CD1c-positive myeloid dendritic cell (primary cell): ENCODE measurements around the gene KCNC2.
"Not testable (repeated sequence)": the region's sequence is repeated elsewhere in the genome, so short reads cannot be mapped to it uniquely, and the experiment has no call there.

Experiments
- DNase-seq: peaks from one replicate; pipeline ENCODE4 v3.0.0-alpha.2; 2016; ENCODE audit errors: extremely low spot score

KCNC2 gene

GRCh38 chr12:75209812-75210138 is at the start of gene KCNC2:
Gene KCNC2, minus strand, starts transcription at chr12:75209839.
- DNase-seq: no peak

- DNase-seq: no peak
Measured at GRCh38 chr12:75259143-75259542, 49.5 kb upstream of the KCNC2 start.

- DNase-seq: no peak
Measured at GRCh38 chr12:75257510-75257909, 47.9 kb upstream of the KCNC2 start.

- no peak for DNase-seq
Measured at GRCh38 chr12:75245108-75245507, 35.5 kb upstream of the KCNC2 start.

- no peak for DNase-seq
Measured at GRCh38 chr12:75239987-75240386, 30.3 kb upstream of the KCNC2 start.

GRCh38 chr12:75236206-75236605 is 26.6 kb upstream of the KCNC2 start:
- no peak for DNase-seq

- no peak for DNase-seq
Measured at GRCh38 chr12:75227132-75227531, 17.5 kb upstream of the KCNC2 start.

GRCh38 chr12:75212072-75212471 is 2.4 kb upstream of the KCNC2 start:
- DNase-seq: no peak

GRCh38 chr12:75208856-75209811 is 505 bp downstream of the KCNC2 start:
- no peak for DNase-seq

- no peak for DNase-seq
Measured at GRCh38 chr12:75207338-75208083, 2.1 kb downstream of the KCNC2 start.

GRCh38 chr12:75205558-75205957 is 4.1 kb downstream of the KCNC2 start:
- no peak for DNase-seq

- DNase-seq: no peak
Measured at GRCh38 chr12:75196865-75197264, 12.8 kb downstream of the KCNC2 start.

- no peak for DNase-seq
Measured at GRCh38 chr12:75196408-75196807, 13.2 kb downstream of the KCNC2 start.

GRCh38 chr12:75194250-75194649 is 15.4 kb downstream of the KCNC2 start:
- no peak for DNase-seq

GRCh38 chr12:75192196-75192595 is 17.4 kb downstream of the KCNC2 start:
- no peak for DNase-seq

- no peak for DNase-seq
Measured at GRCh38 chr12:75190846-75191245, 18.8 kb downstream of the KCNC2 start.

- DNase-seq: not testable (repeated sequence)
Measured at GRCh38 chr12:75185881-75186280, 23.8 kb downstream of the KCNC2 start.

GRCh38 chr12:75184516-75184915 is 25.1 kb downstream of the KCNC2 start:
- DNase-seq: no peak

GRCh38 chr12:75183967-75184366 is 25.7 kb downstream of the KCNC2 start:
- DNase-seq: no peak

GRCh38 chr12:75177997-75178396 is 31.6 kb downstream of the KCNC2 start:
- no peak for DNase-seq

GRCh38 chr12:75172611-75173010 is 37.0 kb downstream of the KCNC2 start:
- DNase-seq: no peak

- no peak for DNase-seq
Measured at GRCh38 chr12:75170640-75171185, 38.9 kb downstream of the KCNC2 start.

GRCh38 chr12:75162845-75163244 is 46.8 kb downstream of the KCNC2 start:
- DNase-seq: no peak
